Spleen (tissue), 7 donors: ENCODE results near the gene ITGAV.

ENCODE experiments used
- CTCF ChIP-seq, 11 experiments: fragments of 200-600 bp in 7 of 11; fragments of 450-650 bp in 4 of 11; sonication (generic) in 4 of 11; IDR thresholded peaks in 8 of 11; conservative IDR thresholded peaks in 3 of 11; 1 replicate in 7 of 11; 2 replicates in 4 of 11; pipeline versions ENCODE4 v1.4.0 to v1.8.0; 2016 to 2021; ENCODE audit warnings: antibody characterized with exemption in 11 of 11, inconsistent platforms in 4 of 11, mild to moderate bottlenecking in 1 of 11
- POLR2AphosphoS5 ChIP-seq, 3 donors: sonication (generic); formaldehyde crosslinking; IDR thresholded peaks; one replicate each; pipeline ENCODE4 v1.5.1; 2017; ENCODE audit warnings: antibody characterized with exemption in 3 of 3
- donor health status: DM: no; HTN: no; CAD: no; lungs with moderate emphysema.
- donor health status: DM: no; HTN: no; CAD: no.
- donor health status: DM: no; HTN: no; CAD: no.

DNA sequence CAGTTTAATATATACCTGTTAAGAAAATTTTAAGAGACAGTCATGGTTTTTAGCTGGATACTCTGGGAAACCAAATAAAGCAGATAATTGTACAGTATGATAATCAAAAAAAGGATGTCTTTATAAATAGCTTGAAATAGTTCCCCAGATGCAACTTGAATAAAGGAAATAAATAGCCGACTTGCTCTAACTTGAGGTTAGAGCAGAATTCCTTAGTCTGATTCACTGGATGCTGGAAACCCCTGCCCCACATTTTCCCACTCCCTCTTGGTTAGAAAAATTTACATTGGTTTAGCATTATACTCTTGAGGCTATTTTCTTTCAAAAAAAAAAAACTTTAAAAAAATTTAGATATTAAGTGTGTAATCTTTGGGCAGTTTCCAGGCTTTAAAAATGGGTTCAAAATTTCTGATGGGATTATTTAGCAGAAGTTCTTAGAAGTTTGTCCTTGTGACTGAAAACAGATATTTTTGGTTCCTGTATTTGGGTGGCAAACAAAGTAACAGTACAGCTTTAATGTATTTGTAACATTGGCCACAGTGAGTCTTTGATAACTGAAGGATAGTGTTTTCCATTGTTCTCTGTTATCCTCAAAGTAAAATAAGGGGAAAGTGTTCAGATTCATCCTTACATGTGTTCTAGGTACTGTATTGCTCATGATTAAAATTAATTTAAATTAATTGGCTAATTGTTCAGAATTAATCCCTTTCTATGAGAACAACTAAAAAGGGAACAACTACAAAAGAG lies 39.6 kb downstream of the ITGAV start:
- TF ChIP-seq CTCF (IDR thresholded peaks at IDR 0.05 in 8 of 11, conservative IDR thresholded peaks at IDR 0.05 in 3 of 11) (no peak), POLR2AphosphoS5 (IDR thresholded peaks at IDR 0.05) (no peak)
